ENCODE measurements around the gene RNF111. TPM values are rescaled to one million over a fixed set of nuclear protein-coding genes. Genes with fewer than 3 reads are reported as not detected.

RNF111 gene
- total RNA-seq, 2 donors from 2014 or later = 15.4 to 22.5 TPM

DNA sequence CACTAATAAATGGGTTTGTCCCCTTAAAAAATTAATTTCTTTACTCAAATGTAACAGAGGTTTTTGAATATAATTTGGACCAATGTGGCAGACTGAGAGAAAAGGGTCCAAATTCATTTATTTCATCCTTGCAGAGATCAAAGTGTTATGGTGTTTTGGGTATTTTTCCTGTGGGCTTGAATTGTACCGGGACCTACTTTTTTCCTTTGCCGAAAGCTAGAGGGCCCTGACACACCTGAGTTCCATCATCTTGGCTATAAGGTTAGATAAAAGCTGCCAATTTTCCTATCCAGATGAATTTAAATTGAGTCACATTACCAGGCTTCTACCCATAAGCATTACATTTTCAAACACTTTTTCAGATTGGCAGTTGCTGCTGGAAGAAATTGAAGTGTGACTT, 118.4 kb downstream of the RNF111 start:
- WGBS = 42% methylated on average over 2 of the region's 2 CpGs

GRCh38 chr15:59111251-59111650, 123.8 kb downstream of the RNF111 start:
- no peaks in the 10 kb centered on the region for H3K27me3 ChIP-seq (replicated peaks; ENCODE audit: insufficient read depth)
- DNase-seq (ENCODE audit: low spot score) = no peak
- H3K4me1 ChIP-seq (replicated peaks) = no peaks in the 10 kb centered on the region
- no peak for TF ChIP-seq POLR2A (IDR thresholded peaks at IDR 0.05)
- H3K27ac ChIP-seq = no peak overlapping the region
- no peak overlapping the region for H3K4me3 ChIP-seq
- 86% methylated on average over 4 of the region's 4 CpGs for WGBS
- intact Hi-C loops (cut with DNase I) = loop anchor here (2.0 kb wide), 1 partner anchor 28 kb away; no protein-coding TSS in a partner anchor
- no peaks in the 10 kb centered on the region for H3K9me3 ChIP-seq
- no peaks in the 10 kb centered on the region for H3K36me3 ChIP-seq

More for the DNA sequence above, 118.4 kb downstream of the RNF111 start:
- no peaks in the 10 kb centered on the region for H3K9me3 ChIP-seq
- H3K27me3 ChIP-seq (replicated peaks; ENCODE audit: insufficient read depth) = no peaks in the 10 kb centered on the region
- TF ChIP-seq POLR2A (IDR thresholded peaks at IDR 0.05) = no peak
- peak in 2 of 4 experiments; percentile 11 to 39 for TF ChIP-seq CTCF (IDR thresholded peaks at IDR 0.05)
- peak overlapping the region in 1 of 2 donors; percentile 69 for H3K27ac ChIP-seq
- no peaks in the 10 kb centered on the region for H3K4me1 ChIP-seq (replicated peaks)
- H3K4me3 ChIP-seq = peak overlapping the region; percentile 50 to 72
- intact Hi-C loops (cut with DNase I) = no loop called here
- no peak for DNase-seq (ENCODE audit: low spot score)
- no peaks in the 10 kb centered on the region for H3K36me3 ChIP-seq

DNA sequence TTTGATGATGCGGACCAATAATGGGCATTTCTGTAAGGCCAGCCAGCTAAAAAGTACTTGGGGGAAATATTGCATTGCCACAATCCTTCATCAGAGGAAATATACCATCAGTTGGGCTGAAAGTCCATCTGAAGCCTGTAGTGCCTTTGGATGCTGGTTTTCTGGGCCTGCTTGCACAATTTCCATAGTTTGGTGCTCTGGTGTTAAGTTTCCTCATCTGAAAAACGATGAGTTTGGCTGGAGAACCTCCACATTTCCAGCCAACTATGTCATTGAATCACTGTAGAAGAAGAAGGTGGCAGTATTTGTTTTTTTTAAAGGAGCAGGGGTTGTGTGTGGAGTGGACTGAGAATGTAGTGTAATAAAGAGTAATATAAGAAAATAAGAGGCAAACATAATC, 127.6 kb downstream of the RNF111 start:
- Histone ChIP-seq H3K36me3 (no peaks in the 10 kb centered on the region), H3K27ac (no peak overlapping the region), H3K9me3 (no peaks in the 10 kb centered on the region), H3K4me3 (no peak overlapping the region), H3K4me1 (replicated peaks) (no peaks in the 10 kb centered on the region), H3K27me3 (replicated peaks; ENCODE audit: insufficient read depth) (no peaks in the 10 kb centered on the region)
- intact Hi-C loops (cut with DNase I) = no loop called here
- 59% methylated on average over 2 of the region's 2 CpGs for WGBS
- TF ChIP-seq CTCF (IDR thresholded peaks at IDR 0.05) (no peak), POLR2A (IDR thresholded peaks at IDR 0.05) (no peak), POLR2AphosphoS5 (IDR thresholded peaks at IDR 0.05) (no peak)
- no peak for DNase-seq (ENCODE audit: low spot score)

DNA sequence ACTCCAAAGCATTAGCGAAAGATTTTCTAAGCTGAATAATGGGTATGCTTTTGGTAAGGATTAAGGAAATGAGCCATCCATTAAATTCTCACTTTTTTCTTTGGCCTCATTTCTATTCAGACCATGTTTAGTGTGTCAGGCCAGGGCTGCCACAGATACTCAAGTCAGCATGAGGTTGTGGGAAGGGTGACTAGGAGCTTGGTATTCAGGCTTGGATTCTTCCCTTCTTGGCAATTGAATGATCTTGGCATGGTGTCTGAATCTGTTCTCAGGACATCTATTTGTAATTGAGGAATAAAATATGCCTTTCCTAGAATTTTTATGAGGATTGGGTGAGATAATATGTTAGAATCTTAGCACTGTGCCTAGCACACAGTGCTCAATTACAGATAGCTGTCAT, 128.7 kb downstream of the RNF111 start:
- no peak overlapping the region for H3K27ac ChIP-seq
- H3K9me3 ChIP-seq = no peaks in the 10 kb centered on the region
- H3K4me1 ChIP-seq (replicated peaks) = no peaks in the 10 kb centered on the region
- intact Hi-C loops (cut with DNase I) = no loop called here
- 100% methylated on average over 1 of the region's 1 CpG for WGBS
- H3K4me3 ChIP-seq = no peak overlapping the region
- no peak for TF ChIP-seq POLR2A (IDR thresholded peaks at IDR 0.05)
- TF ChIP-seq CTCF (IDR thresholded peaks at IDR 0.05) = no peak
- no peak for TF ChIP-seq POLR2AphosphoS5 (IDR thresholded peaks at IDR 0.05)
- DNase-seq (ENCODE audit: low spot score) = no peak
- H3K36me3 ChIP-seq = no peaks in the 10 kb centered on the region
- no peaks in the 10 kb centered on the region for H3K27me3 ChIP-seq (replicated peaks; ENCODE audit: insufficient read depth)

GRCh38 chr15:59116771-59117170, 129.3 kb downstream of the RNF111 start:
- no peaks in the 10 kb centered on the region for H3K36me3 ChIP-seq
- no peak for DNase-seq (ENCODE audit: low spot score)
- no peaks in the 10 kb centered on the region for H3K27me3 ChIP-seq (replicated peaks; ENCODE audit: insufficient read depth)
- WGBS = 95% methylated on average over 6 of the region's 6 CpGs
- H3K9me3 ChIP-seq = no peaks in the 10 kb centered on the region
- H3K4me3 ChIP-seq = no peak overlapping the region
- TF ChIP-seq CTCF (IDR thresholded peaks at IDR 0.05) = no peak
- TF ChIP-seq POLR2A (IDR thresholded peaks at IDR 0.05) = no peak
- no peak for TF ChIP-seq POLR2AphosphoS5 (IDR thresholded peaks at IDR 0.05)
- H3K27ac ChIP-seq = no peak overlapping the region
- H3K4me1 ChIP-seq (replicated peaks) = no peaks in the 10 kb centered on the region
- intact Hi-C loops (cut with DNase I) = no loop called here

All from prostate gland (tissue), 2 donors.